Panc1 (cell line): ENCODE measurements around the gene MAP2K3. TPM values are rescaled to one million over a fixed set of nuclear protein-coding genes. Genes with fewer than 3 reads are reported as not detected.

Source experiments
- ATAC-seq: fragments of 200-7000 bp; cut with Tn5 transposase; 2 replicates; pipeline ENCODE4 v1.9.1; 2020; ENCODE audit warnings: mild to moderate bottlenecking, moderate library complexity
- BruUV-seq: library from RNA; stranded (reverse); fragments of 400-500 nt; replicated peaks from 2 replicates; lab custom pipeline; 2021; lab: Mats Ljungman, UMichigan
- CTCF ChIA-PET: fragments of 300-600 bp; sonication (Branson Sonifier 250); formaldehyde crosslinking; loops from one replicate; lab custom pipeline; 2022; ENCODE audit warnings: antibody characterized with exemption; lab: Charles Lee
- POLR2A ChIA-PET: fragments of 300-600 bp; sonication (Branson Sonifier 250); formaldehyde crosslinking; loops from one replicate; lab custom pipeline; 2022; ENCODE audit warnings: antibody characterized with exemption; lab: Charles Lee
- DNase-seq: peaks from one replicate; pipeline ENCODE4 v3.0.0-alpha.2; 2010; ENCODE audit warnings: low read depth, low spot score
- H3K27ac ChIP-seq: 2 replicates; pipeline ENCODE4 v1.5.1; 2011; ENCODE audit warnings: mild to moderate bottlenecking, low read length, inconsistent platforms
- H3K27me3 ChIP-seq: fragments of 200-500 bp; sonication (Bioruptor generic); 2 replicates; pipeline ENCODE4 v1.6.0; 2014; ENCODE audit warnings: low read length, inconsistent platforms; ENCODE audit not compliant: control insufficient read depth, insufficient read depth
- H3K36me3 ChIP-seq: fragments of 200-500 bp; sonication (Bioruptor generic); 2 replicates; pipeline ENCODE4 v1.5.1; 2014; ENCODE audit warnings: inconsistent platforms, mild to moderate bottlenecking, low read length, moderate library complexity; ENCODE audit not compliant: control insufficient read depth, insufficient read depth
- H3K4me1 ChIP-seq: 2 replicates; pipeline ENCODE4 v1.5.1; 2011; ENCODE audit warnings: inconsistent platforms, mild to moderate bottlenecking, low read length, moderate library complexity; ENCODE audit not compliant: control insufficient read depth, insufficient read depth
- H3K4me3 ChIP-seq, 2 experiments: 2 replicates each; pipeline ENCODE4 v1.5.1; 2011 to 2012; ENCODE audit warnings: low read depth in 2 of 2, low read length in 2 of 2, mild to moderate bottlenecking in 2 of 2, inconsistent platforms in 1 of 2, moderate library complexity in 1 of 2
- H3K9me3 ChIP-seq: fragments of 200-500 bp; sonication (Bioruptor generic); 2 replicates; pipeline ENCODE4 v1.5.1; 2014; ENCODE audit warnings: low read depth, mild to moderate bottlenecking, inconsistent platforms, low read length, moderate library complexity; ENCODE audit not compliant: control insufficient read depth, insufficient read depth
- CTCF ChIP-seq: fragments of 450-650 bp; IDR thresholded peaks from 2 replicates; pipeline ENCODE4 v1.5.1; 2017; ENCODE audit warnings: mild to moderate bottlenecking
- POLR2AphosphoS5 ChIP-seq: IDR thresholded peaks from 2 replicates; pipeline ENCODE4 v1.6.1; 2012; ENCODE audit warnings: mild to moderate bottlenecking, low read depth, low read length, moderate library complexity
- REST ChIP-seq, 2 experiments: IDR thresholded peaks; 2 replicates each; pipeline ENCODE4 v1.6.1; 2011 to 2012; ENCODE audit warnings: low read depth in 2 of 2, control low read depth in 1 of 2, low read length in 1 of 2, mild to moderate bottlenecking in 1 of 2, moderate library complexity in 1 of 2; ENCODE audit not compliant: insufficient read depth in 1 of 2
- SIN3A ChIP-seq: IDR thresholded peaks from 2 replicates; pipeline ENCODE4 v1.6.1; 2012; ENCODE audit warnings: low read depth, mild to moderate bottlenecking, low read length, moderate library complexity, borderline replicate concordance; ENCODE audit not compliant: insufficient read depth
- TCF7L2 ChIP-seq: IDR thresholded peaks from 2 replicates; pipeline ENCODE4 v1.6.1; 2011; ENCODE audit warnings: mild to moderate bottlenecking, low read depth, low read length, inconsistent platforms
- in situ Hi-C: cut with HindIII; loops from 2 replicates; pipeline ENCODE4 v1.10.0; 2016; ENCODE audit warnings: low sequenced_read_pairs, low pct_unique_long_range_greater_than_20kb
- intact Hi-C: fragments of 100-400 bp; cut with micrococcal nuclease; formaldehyde crosslinking; loops from one replicate; pipeline ENCODE4 v1.10.0; 2022; ENCODE audit not compliant: unreplicated experiment
- total RNA-seq: library from RNA; stranded (reverse); gene quantifications from one replicate; pipeline ENCODE4 v1.2.1, GENCODE V29; 2021; ENCODE audit not compliant: unreplicated experiment

MAP2K3 gene
- total RNA-seq, 1 experiment from 2014 or later: 44.4 TPM

- Histone ChIP-seq H3K4me3 (no peak overlapping the region), H3K9me3 (no peaks in the 10 kb centered on the region), H3K27me3 (no peaks in the 10 kb centered on the region), H3K27ac (no peak overlapping the region), H3K4me1 (peaks cover 26% of the 10 kb centered on the region), H3K36me3 (no peaks in the 10 kb centered on the region)
- ChIA-PET CTCF (no interaction called here), POLR2A (no interaction called here)
- no TSS peak for BruUV-seq
- in situ Hi-C loops (no loop called here), intact Hi-C loops (no loop called here)
- TF ChIP-seq REST (IDR thresholded peaks at IDR 0.05; ENCODE audit: insufficient read depth in 1 of 2, low read depth in 2 of 2, low read length in 1 of 2) (no peak), CTCF (no peak), SIN3A (no peak), TCF7L2 (no peak), POLR2AphosphoS5 (no peak)
- ATAC-seq (no peak), DNase-seq (no peak)
Observed at GRCh38 chr17:21292867-21293830, 8.6 kb downstream of the MAP2K3 start.

- DNase-seq (no peak), ATAC-seq (no peak)
- no TSS peak for BruUV-seq
- no peaks in the 10 kb centered on the region for H3K36me3 ChIP-seq
- H3K27me3 ChIP-seq: no peaks in the 10 kb centered on the region
- no peak overlapping the region for H3K27ac ChIP-seq
- in situ Hi-C loops: no loop called here
- no peaks in the 10 kb centered on the region for H3K9me3 ChIP-seq
- peaks cover 20% of the 10 kb centered on the region for H3K4me1 ChIP-seq
- ChIA-PET CTCF (no interaction called here), POLR2A (no interaction called here)
- intact Hi-C loops: no loop called here
- H3K4me3 ChIP-seq: no peak overlapping the region
- no peak for TF ChIP-seq CTCF
- TF ChIP-seq REST (IDR thresholded peaks at IDR 0.05; ENCODE audit: insufficient read depth in 1 of 2, low read depth in 2 of 2, low read length in 1 of 2): no peak
- TF ChIP-seq TCF7L2: no peak
- no peak for TF ChIP-seq SIN3A
- TF ChIP-seq POLR2AphosphoS5: no peak
Observed at GRCh38 chr17:21293831-21294210, 9.3 kb downstream of the MAP2K3 start.
